B cell (primary cell): Measurements from ENCODE around the gene FAM53B. TPM values are rescaled to one million over a fixed set of nuclear protein-coding genes. Genes with fewer than 3 reads are reported as not detected.

Experiments
- ATAC-seq: fragments of 200-7000 bp; cut with Tn5 transposase; one replicate; pipeline ENCODE4 v1.10.0; 2021; ENCODE audit warnings: low read depth, mild to moderate bottlenecking, moderate number of reproducible peaks, moderate library complexity
- CTCF ChIA-PET: fragments of 350-600 bp; sonication (Branson Sonifier 250); formaldehyde crosslinking; loops from one replicate; lab custom pipeline; 2021; ENCODE audit warnings: antibody characterized with exemption, inconsistent platforms; lab: Charles Lee
- POLR2A ChIA-PET: fragments of 350-600 bp; sonication (Branson Sonifier 250); formaldehyde crosslinking; loops from one replicate; lab custom pipeline; 2021; ENCODE audit warnings: antibody characterized with exemption; lab: Charles Lee
- DNase-seq: peaks from one replicate; pipeline ENCODE4 v3.0.0; 2013
- H2AFZ ChIP-seq: 2 replicates; pipeline ENCODE4 v1.6.1; 2012; ENCODE audit warnings: mild to moderate bottlenecking, low read depth, low read length; ENCODE audit not compliant: insufficient read depth, poor library complexity, severe bottlenecking
- H3K27ac ChIP-seq, 2 donors: 1 replicate in 1 of 2; 2 replicates in 1 of 2; pipeline ENCODE4 v1.5.1; 2012 to 2013; ENCODE audit warnings: low read length in 2 of 2, mild to moderate bottlenecking in 2 of 2, moderate library complexity in 1 of 2
- H3K27me3 ChIP-seq, 4 experiments: fragments of 200-600 bp in 1 of 4; sonication (generic) in 1 of 4; replicated peaks in 1 of 4; 1 replicate in 2 of 4; 2 replicates in 2 of 4; pipeline versions ENCODE4 v1.6.1 to v1.7.0; 2013 to 2016; ENCODE audit warnings: low read length in 3 of 4, mild to moderate bottlenecking in 2 of 4, mixed read lengths in 1 of 4, moderate library complexity in 1 of 4; ENCODE audit not compliant: insufficient read depth in 4 of 4, control insufficient read depth in 3 of 4; ENCODE audit errors: control extremely low read depth in 1 of 4
- H3K36me3 ChIP-seq, 2 experiments: replicated peaks in 1 of 2; 1 replicate in 1 of 2; 2 replicates in 1 of 2; pipeline versions ENCODE4 v1.6.1 to v1.7.1; 2013; ENCODE audit warnings: low read length in 1 of 2; ENCODE audit not compliant: insufficient read depth in 2 of 2, control insufficient read depth in 1 of 2; ENCODE audit errors: control extremely low read depth in 1 of 2, extremely low read depth in 1 of 2
- H3K4me1 ChIP-seq, 2 donors: fragments of 200-600 bp in 1 of 2; sonication (generic) in 1 of 2; 1 replicate in 1 of 2; 2 replicates in 1 of 2; pipeline versions ENCODE4 v1.5.1 to v1.6.1; 2013 to 2017; ENCODE audit warnings: low read length in 2 of 2; ENCODE audit not compliant: control insufficient read depth in 2 of 2, insufficient read depth in 2 of 2
- H3K4me2 ChIP-seq: replicated peaks from 2 replicates; pipeline ENCODE3; 2012; ENCODE audit warnings: mild to moderate bottlenecking, low read depth, low read length; ENCODE audit not compliant: poor library complexity, severe bottlenecking
- H3K4me3 ChIP-seq, 5 experiments: fragments of 200-600 bp in 1 of 5; sonication (generic) in 1 of 5; 1 replicate in 3 of 5; 2 replicates in 2 of 5; pipeline versions ENCODE4 v1.5.1 to v1.7.0; 2011 to 2016; ENCODE audit warnings: low read length in 4 of 5, mild to moderate bottlenecking in 4 of 5, low read depth in 2 of 5, control low read depth in 1 of 5, moderate library complexity in 1 of 5; ENCODE audit not compliant: insufficient read depth in 1 of 5; ENCODE audit errors: control extremely low read depth in 1 of 5, extremely low read depth in 1 of 5
- H3K79me2 ChIP-seq: fragments of 200-600 bp; sonication (generic); one replicate; pipeline ENCODE4 v1.6.0; 2016; ENCODE audit warnings: low read length; ENCODE audit not compliant: control insufficient read depth, insufficient read depth
- H3K9ac ChIP-seq: fragments of 200-600 bp; sonication (generic); 2 replicates; pipeline ENCODE4 v1.6.1; 2017; ENCODE audit warnings: mild to moderate bottlenecking, low read length, moderate library complexity
- H3K9me3 ChIP-seq, 3 donors: one replicate each; pipeline versions ENCODE4 v1.6.1 to v1.7.1; 2013; ENCODE audit warnings: low read length in 2 of 3; ENCODE audit not compliant: control insufficient read depth in 2 of 3, insufficient read depth in 1 of 3; ENCODE audit errors: control extremely low read depth in 1 of 3
- H4K20me1 ChIP-seq: 2 replicates; pipeline ENCODE4 v1.6.0; 2012; ENCODE audit warnings: mild to moderate bottlenecking, low read length; ENCODE audit not compliant: insufficient read depth, control insufficient read depth, poor library complexity, severe bottlenecking
- H3K27ac Mint-ChIP-seq: one replicate; pipeline ENCODE4 v1.8.0; 2021; ENCODE audit warnings: mixed read lengths
- H3K27me3 Mint-ChIP-seq: one replicate; pipeline ENCODE4 v1.8.0; 2021; ENCODE audit warnings: mixed read lengths
- H3K4me1 Mint-ChIP-seq: one replicate; pipeline ENCODE4 v1.8.0; 2021; ENCODE audit warnings: mixed read lengths
- H3K4me3 Mint-ChIP-seq: one replicate; pipeline ENCODE4 v1.8.0; 2021; ENCODE audit warnings: mixed read lengths
- H3K9me3 Mint-ChIP-seq: one replicate; pipeline ENCODE4 v1.8.0; 2022; ENCODE audit warnings: mixed read lengths; ENCODE audit not compliant: insufficient read depth
- CTCF ChIP-seq: fragments of 200-600 bp; IDR thresholded peaks from one replicate; pipeline ENCODE4 v1.8.0; 2022; ENCODE audit warnings: antibody characterized with exemption, mild to moderate bottlenecking
- EZH2 ChIP-seq: IDR thresholded peaks from 2 replicates; pipeline ENCODE4 v1.6.1; 2012; ENCODE audit warnings: borderline replicate concordance, low read depth, mild to moderate bottlenecking, moderate library complexity, low read length; ENCODE audit not compliant: insufficient read depth, poor library complexity, severe bottlenecking
- WGBS: methylation state at CpG from one replicate; pipeline ENCODE4 v1.1.5; 2013; ENCODE audit warnings: missing lambda C conversion rate; ENCODE audit not compliant: insufficient coverage; 5-methylcytosine and 5-hydroxymethylcytosine counted together
- intact Hi-C: fragments of 100-400 bp; cut with micrococcal nuclease; formaldehyde crosslinking; loops from one replicate; pipeline ENCODE4 v1.10.0; 2022
- polyA plus RNA-seq: library from polyadenylated mRNA; depleted of rRNA; stranded (reverse); fragments of >200 nt; gene quantifications from 2 replicates; pipeline ENCODE4 v1.2.3, GENCODE V29; 2012
- total RNA-seq, 2 donors: library from RNA; stranded (reverse); fragments of 120-200 nt in 1 of 2; gene quantifications; 1 replicate in 1 of 2; 2 replicates in 1 of 2; pipeline versions ENCODE4 v1.2.3 to v1.2.4, GENCODE V29; 2013 to 2022

Gene FAM53B
- total and polyA plus RNA-seq, 2 donors (not counting 1 experiment from before 2014, with no cell fraction given), result 51.2 to 186 TPM

GRCh38 chr10:124604214-124605000 lies 139.8 kb downstream of the FAM53B start:
- H3K9me3 ChIP-seq, result no peaks in the 10 kb centered on the region
- H3K27me3 ChIP-seq, result no peaks in the 10 kb centered on the region
- ChIA-PET CTCF (interaction anchor here (0.9 to 8.8 kb wide), 14 partner anchors 10 to 141 kb away, joined by 3 to 74 read pairs (median 5); no protein-coding TSS in a partner anchor), POLR2A (interaction anchor here (0.9 to 8.8 kb wide), 6 partner anchors 12 to 137 kb away, joined by 3 to 163 read pairs (median 5); no protein-coding TSS in a partner anchor)
- H3K9me3 Mint-ChIP-seq, result no peaks in the 10 kb centered on the region
- peaks cover 84 to 96% of the 10 kb centered on the region in 2 donors for H3K4me1 ChIP-seq
- intact Hi-C loops, result no loop called here
- H4K20me1 ChIP-seq, result no peaks in the 10 kb centered on the region
- TF ChIP-seq EZH2 (no peak), CTCF (no peak)
- H3K4me1 Mint-ChIP-seq, result peaks cover 85% of the 10 kb centered on the region
- H3K79me2 ChIP-seq, result peaks cover 91% of the 10 kb centered on the region
- DNase-seq, result peak; percentile 49
- WGBS, result 35% methylated on average over 18 of the region's 22 CpGs
- H3K4me3 Mint-ChIP-seq, result peak overlapping the region; percentile 78
- peaks cover 0 to 3% of the 10 kb centered on the region in 2 experiments for H3K36me3 ChIP-seq
- H3K4me2 ChIP-seq, result peak overlapping the region; percentile 75
- peak overlapping the region; percentile 94 for H3K27ac Mint-ChIP-seq
- H2AFZ ChIP-seq, result no peak overlapping the region
- ATAC-seq, result no peak
- H3K4me3 ChIP-seq, result no peak overlapping the region
- H3K27me3 Mint-ChIP-seq, result no peaks in the 10 kb centered on the region
- peak overlapping the region; percentile 2 for H3K9ac ChIP-seq
- H3K27ac ChIP-seq, result peak overlapping the region; percentile 90 to 99
